ENCODE data around the gene TCF7L1. TPM values are rescaled to one million over a fixed set of nuclear protein-coding genes. Genes with fewer than 3 reads are reported as not detected.
"Not testable (repeated sequence)": the region's sequence is repeated elsewhere in the genome, so short reads cannot be mapped to it uniquely, and the experiment has no call there.

TCF7L1 gene
- total RNA-seq, 1 donor from 2014 or later = 9.3 TPM

DNA sequence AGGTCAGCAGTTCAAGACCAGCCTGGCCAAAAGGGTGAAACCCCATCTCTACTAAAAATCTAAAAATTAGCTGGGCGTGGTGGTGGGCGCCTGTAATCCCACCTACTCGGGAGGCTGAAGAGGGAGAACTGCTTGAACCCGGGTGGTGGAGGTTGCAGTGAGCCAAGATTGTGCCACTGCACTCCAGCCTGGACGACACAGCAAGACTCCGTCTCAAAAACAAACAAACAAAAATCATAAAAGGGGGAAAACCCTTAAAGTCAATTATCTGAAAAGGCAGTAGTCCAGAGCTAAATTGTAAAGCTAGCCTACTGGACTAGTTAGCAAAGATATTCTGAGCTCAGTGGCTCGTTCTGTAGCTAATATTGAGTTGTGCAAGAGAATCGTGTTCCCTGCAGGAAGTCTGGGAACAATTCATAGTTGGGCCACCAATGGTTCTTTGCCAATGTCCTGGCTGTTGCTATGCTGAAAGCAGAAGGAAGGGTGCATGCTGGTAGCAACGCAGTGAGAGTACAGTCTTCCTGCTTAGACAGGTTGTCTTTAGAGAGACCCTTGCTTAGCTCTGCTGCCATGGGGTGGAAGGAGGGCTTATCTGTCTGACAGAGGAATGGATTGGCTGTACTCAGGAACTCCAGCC is 190.3 kb downstream of the TCF7L1 start:
- DNase-seq (no peak), ATAC-seq (ENCODE audit: poor library complexity) (no peak)
- intact Hi-C loops (cut with DNase I) = no loop called here

DNA sequence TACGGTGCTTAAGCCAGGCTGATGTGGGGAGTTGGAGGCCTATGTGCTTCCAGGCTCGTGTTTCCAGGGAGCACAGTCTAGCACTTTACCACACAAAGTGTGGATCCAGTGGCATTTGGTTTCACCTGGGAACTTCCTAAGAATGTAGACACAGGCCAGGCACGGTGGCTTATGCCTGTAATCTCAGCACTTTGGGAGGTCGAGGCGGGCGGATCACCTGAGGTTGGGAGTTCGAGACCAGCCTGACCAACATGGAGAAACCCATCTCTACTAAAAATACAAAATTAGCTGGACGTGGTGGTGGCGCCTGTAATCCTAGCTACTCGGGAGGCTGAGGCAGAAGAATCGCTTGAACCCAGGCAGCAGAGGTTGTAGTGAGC is 190.8 kb downstream of the TCF7L1 start:
- ATAC-seq (ENCODE audit: poor library complexity); DNase-seq; intact Hi-C loops (cut with DNase I): not testable (repeated sequence)

DNA sequence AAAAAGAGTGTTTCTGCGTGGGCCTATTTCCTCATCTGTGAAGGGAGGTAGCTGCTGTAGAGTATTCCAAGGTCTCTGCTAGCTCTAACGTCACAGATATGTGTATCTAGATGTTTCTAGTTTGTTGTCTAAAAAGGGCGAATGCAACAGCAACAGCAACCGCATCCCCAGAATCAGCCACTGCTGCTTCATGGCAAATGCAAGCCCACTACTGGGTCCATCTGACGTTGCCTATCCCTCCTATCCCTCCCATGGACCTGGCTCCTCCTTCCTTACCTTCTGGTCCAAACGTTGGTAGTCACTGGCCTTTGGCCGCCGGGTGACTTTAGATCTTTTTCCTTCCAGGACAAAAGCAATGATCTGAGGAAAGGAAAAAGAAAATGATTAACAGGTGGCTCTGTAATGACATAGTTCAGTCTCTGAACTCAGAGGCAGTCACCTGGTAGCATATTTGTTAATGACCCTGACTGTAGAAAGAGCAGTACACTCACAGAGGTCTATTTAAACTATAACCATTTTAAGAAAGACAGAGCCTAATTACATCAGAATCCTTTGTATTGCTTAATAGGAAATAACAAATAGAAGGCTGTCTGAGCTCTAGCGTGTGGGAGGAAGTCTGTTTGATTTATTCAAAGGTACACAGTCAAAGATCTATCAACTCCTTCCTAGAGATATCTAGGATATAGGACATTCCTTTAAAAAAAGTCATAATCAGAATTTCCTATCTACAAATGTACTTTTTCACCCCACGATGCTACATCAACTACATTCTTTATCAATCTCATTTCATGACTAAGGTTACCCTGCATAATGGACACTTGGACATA is 191.7 kb downstream of the TCF7L1 start:
- ATAC-seq (ENCODE audit: poor library complexity) = no peak
- no peak for DNase-seq
- intact Hi-C loops (cut with DNase I) = no loop called here

DNA sequence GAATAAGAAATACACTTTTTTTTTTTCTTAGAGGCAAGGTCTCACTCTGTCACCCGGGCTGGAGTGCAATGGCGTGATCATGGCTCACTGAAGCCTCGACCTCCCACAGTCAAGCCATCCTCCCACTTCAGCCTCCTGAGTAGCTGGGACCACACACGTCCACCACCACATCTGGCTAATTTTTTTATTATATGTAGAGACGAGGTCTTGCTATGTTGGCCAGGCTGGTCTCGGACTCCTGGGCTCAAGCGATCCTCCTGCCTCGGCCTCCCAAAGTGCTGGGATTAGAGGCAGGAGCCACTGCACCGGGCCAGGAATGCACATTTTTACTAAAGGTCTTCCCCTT is 192.2 kb downstream of the TCF7L1 start:
- intact Hi-C loops (cut with DNase I) = no loop called here
- DNase-seq (no peak), ATAC-seq (ENCODE audit: poor library complexity) (no peak)

DNA sequence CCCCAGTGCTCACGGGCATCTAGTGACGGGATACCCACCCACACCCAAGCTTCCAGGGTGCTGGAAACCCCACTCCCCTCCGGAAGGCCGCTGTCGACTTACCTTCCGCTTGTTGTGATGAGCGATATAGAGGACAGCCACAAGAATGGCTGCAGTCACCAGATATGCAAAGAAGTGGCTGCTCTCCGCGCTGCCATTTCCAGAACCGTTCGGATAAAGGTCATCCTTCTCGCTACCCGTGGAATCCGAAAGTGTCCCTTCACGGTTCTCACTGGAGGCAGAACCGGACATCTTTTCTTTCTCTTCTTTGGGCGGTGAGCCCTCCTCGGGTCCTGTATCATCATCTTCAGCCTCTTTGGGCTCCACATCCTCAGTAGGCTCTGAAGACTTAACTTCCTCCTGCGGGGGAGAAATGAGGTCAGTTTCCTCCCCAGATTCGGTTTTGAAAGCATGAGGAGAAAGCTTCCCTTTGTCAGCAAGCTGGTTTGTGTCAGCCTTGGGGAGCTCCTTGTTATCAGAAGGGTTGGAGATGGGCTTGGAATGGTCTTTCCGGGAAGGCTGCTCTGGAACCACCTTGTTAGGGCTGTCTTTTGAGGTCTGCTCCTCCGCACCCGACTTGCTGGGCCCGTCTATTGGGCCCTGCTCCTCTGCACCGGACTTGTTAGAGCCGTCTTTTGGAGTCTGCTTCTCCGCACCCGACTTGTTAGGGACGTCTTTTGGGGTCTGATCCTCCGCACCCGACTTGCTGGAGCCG is 193.4 kb downstream of the TCF7L1 start:
- intact Hi-C loops (cut with DNase I) = no loop called here
- no peak for ATAC-seq (ENCODE audit: poor library complexity)
- no peak for DNase-seq

DNA sequence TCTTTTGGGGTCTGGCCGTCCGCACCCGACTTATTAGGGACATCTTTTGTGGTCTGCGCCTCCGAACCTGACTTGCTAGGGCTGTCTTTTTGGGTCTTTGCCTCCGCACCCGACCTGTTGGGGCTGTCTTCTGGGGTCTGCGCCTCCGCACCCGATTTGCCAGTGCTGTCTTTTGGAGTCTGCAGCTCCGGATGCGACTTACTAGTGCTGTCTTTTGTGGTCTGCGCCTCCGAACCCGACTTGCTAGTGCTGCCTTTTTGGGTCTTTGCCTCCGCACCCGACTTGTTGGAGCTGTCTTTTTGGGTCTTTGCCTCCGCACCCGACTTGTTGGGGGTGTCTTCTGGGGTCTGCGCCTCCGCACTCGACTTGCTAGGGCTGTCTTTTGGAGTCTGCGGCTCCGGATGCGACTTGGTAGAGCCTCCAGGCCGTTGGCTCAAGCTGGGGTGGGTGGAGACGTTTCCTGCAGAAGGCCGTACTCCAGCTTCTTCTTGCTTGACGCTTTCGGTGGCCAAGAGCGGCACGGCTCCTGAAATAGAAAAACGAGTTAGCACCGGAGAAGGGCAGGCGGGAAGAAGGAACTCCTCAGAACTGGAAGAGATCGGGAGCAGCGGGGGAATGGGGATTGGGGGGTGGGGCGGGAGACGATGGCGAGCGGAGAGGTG is 194.1 kb downstream of the TCF7L1 start:
- DNase-seq = peak; percentile 68

DNA sequence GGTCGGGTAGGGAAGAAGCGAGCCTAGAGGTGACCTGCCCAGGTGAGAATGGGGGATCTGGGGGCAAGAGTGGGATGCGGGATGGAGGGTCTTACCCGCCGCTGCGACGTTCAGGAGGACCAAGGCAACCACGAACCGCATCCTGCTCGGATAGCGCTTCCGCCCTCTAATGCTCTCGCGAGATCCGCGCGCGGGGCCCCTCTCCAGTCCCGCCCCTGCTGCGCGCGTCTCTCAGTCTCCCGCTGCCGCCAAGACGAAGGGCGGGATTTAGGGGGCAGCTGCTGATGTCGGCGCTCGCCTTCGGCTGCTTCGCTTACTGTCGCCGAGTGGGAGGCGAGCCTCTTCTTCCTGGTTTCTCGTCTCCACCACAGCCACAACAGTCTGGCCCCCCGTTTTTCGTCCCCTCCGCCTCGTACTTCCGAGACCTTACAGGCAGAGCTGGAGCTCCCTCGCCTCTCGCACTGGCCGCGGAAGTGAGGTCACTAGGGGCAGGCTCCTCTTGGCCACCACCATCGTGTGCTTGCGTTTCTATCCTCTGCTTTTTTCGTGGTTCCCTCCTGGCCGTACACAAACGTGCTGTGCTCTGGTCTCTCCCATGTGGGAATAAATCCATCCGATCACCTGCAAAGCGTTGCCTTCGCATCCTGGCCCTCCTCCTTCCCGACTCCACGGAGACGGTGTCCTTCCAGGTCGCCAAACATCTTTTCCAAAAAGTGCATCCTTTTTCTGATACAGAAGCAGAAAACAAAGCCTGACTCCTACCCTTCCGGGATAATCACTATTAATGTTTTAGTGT is 194.8 kb downstream of the TCF7L1 start, which contains the start of gene TGOLN2:
TSS of gene TGOLN2 (minus strand) at position 168 of the 796 bp plus-strand sequence. CDS start at position 141, 27 bp downstream.
- peak; percentile 96 for DNase-seq
- intact Hi-C loops (cut with DNase I) = no loop called here
- ATAC-seq (ENCODE audit: poor library complexity) = peak; percentile 99

More for the DNA sequence above, 194.1 kb downstream of the TCF7L1 start:
- intact Hi-C loops (cut with DNase I) = no loop called here
- ATAC-seq (ENCODE audit: poor library complexity) = peak; percentile 48

DNA sequence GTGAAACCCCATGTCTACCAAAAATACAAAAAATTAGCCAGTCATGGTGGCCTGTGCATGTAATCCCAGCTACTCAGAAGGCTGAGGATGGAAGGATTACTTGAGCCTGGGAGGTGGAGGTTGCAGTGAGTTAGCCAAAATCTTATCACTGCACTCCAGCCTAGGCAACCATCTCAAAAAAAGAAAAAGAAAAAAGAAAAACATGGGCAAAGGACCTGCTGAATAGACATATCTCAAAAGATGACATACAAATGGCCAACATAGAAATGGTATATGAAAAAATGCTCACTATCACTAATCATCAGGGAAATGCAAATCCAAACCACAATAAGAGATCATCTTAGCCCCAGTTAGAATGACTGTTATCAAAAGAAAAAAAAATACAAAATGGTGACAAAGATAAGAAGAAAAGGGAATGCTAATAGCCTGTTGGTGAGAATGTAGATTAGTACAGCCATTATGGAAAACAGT is 196.0 kb downstream of the TCF7L1 start:
- no peak for ATAC-seq (ENCODE audit: poor library complexity)
- intact Hi-C loops (cut with DNase I) = no loop called here
- DNase-seq = no peak

DNA sequence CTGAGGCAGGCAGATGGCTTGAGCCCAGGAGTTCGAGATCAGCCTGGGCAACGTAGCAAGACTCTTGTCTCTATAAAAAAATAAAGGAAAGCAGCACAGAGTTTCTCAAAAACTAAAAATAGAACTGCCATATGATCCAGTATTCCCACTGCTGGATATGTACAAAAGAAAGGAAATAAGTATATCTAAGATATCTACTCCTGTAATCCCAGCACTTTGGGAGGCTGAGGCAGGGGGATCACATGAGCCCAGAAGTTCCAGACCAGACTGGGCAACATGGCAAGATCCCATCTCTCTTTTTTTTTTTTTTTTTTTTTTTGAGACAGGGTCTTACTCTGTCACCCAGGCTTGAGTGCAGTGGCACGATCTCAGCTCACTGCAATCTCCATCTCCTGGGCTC is 196.5 kb downstream of the TCF7L1 start:
- DNase-seq; intact Hi-C loops (cut with DNase I); ATAC-seq (ENCODE audit: poor library complexity): not testable (repeated sequence)

DNA sequence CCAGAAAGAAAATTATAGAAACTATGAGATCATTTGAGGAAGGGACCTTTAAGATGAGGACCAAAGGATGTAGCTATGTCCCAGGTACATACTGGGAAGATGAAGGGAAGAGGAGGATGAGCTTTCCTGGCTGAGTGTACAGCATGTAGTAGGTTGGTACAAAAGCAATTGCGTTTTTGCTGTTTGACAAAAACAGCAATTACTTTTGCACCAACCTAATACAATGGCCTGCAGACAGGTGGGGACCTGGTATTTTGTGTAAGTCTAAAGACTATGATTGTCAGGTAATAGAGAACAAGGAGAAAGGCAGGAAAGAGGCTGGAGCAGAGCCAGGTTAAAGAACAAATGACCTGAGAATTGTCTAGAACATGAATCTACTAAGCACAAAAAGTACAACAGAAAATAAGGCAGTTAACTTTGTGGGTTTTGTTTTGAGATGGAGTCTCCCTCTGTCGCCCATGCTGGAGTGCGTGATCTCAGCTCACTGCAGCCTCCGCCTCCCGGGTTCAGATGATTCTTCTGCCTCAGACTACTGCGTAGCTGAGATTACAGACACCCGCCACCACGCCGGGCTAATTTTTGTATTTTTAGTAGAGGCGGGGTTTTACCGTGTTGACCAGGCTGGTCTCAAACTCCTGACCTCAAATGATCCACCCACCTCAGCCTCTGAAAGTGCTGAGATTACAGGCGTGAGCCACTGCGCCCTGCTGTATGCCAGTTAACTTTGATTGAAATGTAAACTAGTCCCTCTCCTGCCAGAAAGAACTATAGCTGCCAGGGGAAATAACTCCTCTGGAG is 197.8 kb downstream of the TCF7L1 start:
- DNase-seq (no peak), ATAC-seq (ENCODE audit: poor library complexity) (no peak)
- intact Hi-C loops (cut with DNase I) = no loop called here

DNA sequence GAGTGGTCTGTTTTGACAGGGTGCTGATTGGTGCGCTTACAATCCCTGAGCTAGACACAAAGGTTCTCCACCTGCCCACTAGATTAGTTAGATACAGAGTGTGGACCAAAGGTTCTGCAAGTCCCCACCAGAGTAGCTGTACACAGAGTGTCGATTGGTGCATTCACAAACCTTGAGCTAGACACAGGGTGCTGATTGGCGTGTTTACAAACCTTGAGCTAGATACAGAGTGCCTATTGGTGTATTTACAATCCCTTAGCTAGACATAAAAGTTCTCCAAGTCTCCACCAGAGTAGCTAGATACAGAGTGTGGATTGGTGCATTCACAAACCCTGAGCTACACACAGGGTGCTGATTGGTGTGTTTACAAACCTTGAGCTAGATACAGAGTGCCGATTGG is 200.7 kb downstream of the TCF7L1 start:
- DNase-seq; ATAC-seq (ENCODE audit: poor library complexity); intact Hi-C loops (cut with DNase I): not testable (repeated sequence)

DNA sequence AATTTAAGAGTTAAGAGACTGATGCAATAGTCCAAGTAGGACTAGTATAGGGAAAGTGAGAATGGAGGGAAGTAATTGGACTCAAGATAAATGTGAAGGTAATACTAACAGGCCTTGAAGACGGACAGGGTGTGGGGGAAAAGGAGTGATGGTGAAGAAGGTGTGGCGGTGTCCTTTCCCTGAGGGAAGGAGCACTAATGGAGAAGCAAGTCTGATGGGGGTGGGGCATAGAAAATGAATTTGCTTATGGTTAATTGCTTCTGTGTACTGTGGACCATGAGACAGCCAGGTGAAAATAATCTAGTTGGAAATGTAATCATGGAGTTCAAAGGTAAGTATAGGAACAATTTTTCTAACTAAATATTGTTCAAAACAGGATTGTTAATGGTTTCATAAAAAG is 201.7 kb downstream of the TCF7L1 start:
- intact Hi-C loops (cut with DNase I) = no loop called here
- DNase-seq (no peak), ATAC-seq (ENCODE audit: poor library complexity) (no peak)

DNA sequence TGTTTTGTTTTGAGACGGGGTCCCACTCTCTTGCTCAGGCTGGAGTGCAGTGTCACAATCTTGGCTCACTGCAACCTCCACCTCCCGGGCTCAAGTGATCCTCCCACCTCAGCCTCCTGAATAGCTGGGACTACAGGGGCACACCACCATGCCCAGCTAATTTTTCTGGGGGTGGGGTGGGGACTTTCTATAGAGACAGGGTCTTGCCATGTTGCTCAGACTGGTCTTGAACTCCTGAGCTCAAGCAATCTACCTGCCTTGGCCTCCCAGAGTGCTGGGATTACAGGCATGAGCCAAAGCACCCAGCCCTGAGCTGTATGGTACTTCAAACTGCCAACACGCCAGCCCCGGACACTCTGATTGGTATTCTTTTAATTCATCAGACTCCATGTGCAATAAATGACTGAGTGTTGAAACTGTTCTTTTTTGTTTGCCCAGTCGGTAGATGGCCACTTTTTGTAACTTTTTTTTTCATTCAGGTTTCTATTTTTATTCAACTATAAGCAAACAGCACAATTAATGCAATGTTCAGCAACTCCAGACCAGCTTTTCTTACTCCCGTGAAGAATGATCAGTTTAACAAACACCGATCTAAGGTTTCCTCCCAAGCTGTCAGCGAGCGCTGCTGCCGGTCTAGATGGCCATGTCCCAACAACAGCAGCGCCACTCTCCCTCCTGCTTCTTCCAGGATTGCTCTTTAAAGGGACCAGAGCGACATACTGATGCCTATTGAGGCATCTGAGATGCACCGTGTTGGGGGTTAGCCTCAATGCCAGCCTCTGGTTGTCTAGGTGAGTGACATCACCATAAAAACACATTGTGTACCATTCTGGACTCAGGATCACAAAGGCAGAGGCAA is 207.1 kb downstream of the TCF7L1 start:
- DNase-seq = no peak
- intact Hi-C loops (cut with DNase I) = no loop called here
- ATAC-seq (ENCODE audit: poor library complexity) = peak; percentile 27

DNA sequence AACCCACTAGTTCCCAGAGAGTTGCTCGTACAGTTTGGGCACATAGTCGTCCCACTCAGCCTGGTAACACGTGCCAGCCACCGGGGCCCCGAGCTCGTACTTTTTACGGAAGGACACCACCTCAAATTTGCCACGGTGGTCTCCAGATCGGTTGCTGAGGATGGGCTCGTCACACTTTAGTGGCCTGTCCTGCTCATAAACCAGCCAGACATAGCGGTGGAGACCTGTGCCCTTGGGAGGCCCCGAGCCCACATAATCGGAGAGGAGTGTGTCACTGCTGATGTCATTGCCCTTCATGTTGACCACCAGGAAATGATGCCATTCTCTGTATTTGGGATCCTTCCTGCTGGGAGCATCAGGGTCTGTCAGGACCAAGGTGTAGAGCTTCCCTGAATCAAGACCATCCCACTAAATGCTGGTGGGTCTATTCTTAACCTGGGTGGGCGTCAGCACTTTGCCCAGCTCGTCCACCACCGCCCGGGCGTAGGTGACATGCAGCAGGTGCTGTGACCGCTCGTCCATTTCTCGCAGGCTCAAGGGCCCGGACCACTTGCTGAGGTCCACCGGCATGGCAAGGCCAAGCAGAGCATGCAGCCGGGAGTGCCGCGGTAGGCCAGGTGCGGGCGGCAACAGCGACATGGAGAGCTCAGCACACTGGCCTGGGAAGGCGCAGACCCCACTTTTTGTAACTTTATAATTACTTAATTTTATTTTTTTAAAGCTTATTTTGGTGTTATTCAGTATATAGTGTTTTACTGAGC is 208.3 kb downstream of the TCF7L1 start:
- DNase-seq = no peak
- intact Hi-C loops (cut with DNase I) = no loop called here
- ATAC-seq (ENCODE audit: poor library complexity) = no peak

DNA sequence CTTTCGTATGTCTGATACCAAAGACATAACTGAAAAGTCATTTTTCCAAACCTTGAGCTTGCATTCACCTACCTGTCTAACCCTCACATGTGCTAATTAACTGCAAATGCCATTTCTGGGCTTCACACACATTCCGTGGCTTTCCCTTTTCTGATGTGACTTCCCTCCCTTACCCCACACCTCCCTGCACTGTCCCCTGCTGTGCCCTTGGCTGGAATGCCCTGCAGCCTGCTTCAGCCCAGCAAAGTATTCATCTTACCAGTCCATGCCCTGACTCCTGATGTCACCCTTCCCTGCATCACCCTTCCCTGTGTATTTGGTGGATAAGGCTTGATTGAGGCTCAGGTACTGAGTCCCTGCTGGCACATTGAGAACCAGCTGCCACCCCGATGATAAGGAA is 209.0 kb downstream of the TCF7L1 start:
- DNase-seq (no peak), ATAC-seq (ENCODE audit: poor library complexity) (no peak)
- intact Hi-C loops (cut with DNase I) = no loop called here
